ENCODE data around the gene ZCCHC8. TPM values are rescaled to one million over a fixed set of nuclear protein-coding genes. Genes with fewer than 3 reads are reported as not detected.

ZCCHC8 gene
- total and polyA plus RNA-seq, 2 of the 4 experiments (the other 2 are of a cell fraction): 9.5 to 12.7 TPM

DNA sequence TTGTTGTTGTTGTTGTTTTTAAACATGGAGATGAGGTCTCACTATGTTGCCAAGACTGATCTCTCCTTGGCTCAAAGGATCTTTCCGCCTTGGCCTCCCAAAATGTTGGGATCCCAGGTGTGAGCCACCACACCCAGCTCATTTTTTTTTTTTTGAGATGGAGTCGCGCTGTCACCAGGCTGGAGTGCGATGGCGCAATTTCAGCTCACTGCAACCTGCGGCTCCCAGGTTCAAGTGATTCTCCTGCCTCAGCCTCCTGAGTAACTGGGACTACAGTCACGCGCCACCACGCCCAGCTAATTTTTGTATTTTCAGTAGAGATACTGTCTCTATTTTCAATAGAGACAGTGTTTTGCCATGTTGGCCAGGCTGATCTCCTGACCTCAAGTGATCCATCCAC is 73.3 kb downstream of the ZCCHC8 start:
- H4K91ac ChIP-seq (ENCODE audit: insufficient read depth, low read depth, low read length): no peak overlapping the region
- ATAC-seq (ENCODE audit: low read depth) (no peak), DNase-seq (no peak)
- H3K27ac ChIP-seq (ENCODE audit: insufficient read depth, low read length): no peak overlapping the region
- H2BK15ac ChIP-seq (ENCODE audit: low read depth, low read length): no peak overlapping the region
- no peak overlapping the region for H2BK5ac ChIP-seq (ENCODE audit: low read depth, low read length, poor library complexity, severe bottlenecking)
- no peak overlapping the region for H3K4me3 ChIP-seq (ENCODE audit: insufficient read depth, low read depth, low read length)
- H4K8ac ChIP-seq (ENCODE audit: low read depth in 2 of 2, low read length in 2 of 2): no peak overlapping the region
- dilution Hi-C loops (cut with HindIII; ENCODE audit: low sequenced_read_pairs, unreplicated experiment) (no loop called here), in situ Hi-C loops (cut with MboI; ENCODE audit: low sequenced_read_pairs) (no loop called here), intact Hi-C loops (cut with micrococcal nuclease) (no loop called here)
- POLR2A ChIA-PET (ENCODE audit: unreplicated experiment): no interaction called here
- H3K56ac ChIP-seq (ENCODE audit: extremely low read depth, insufficient read depth, low read length): no peak overlapping the region
- H3K4ac ChIP-seq (ENCODE audit: low read depth, low read length): no peak overlapping the region
- 94% methylated on average over 5 of the region's 9 CpGs; no CpG with 5 or more reads in 1 of the 2 experiments for WGBS, 2 experiments (ENCODE audit: extremely low coverage in 2 of 2, insufficient read length in 1 of 2)
- H2AK5ac ChIP-seq (ENCODE audit: low read depth, low read length): no peak overlapping the region; the same call in 1 of the 2 replicates
- H2AK9ac ChIP-seq (replicated peaks; ENCODE audit: low read depth, low read length, poor library complexity): no peak overlapping the region
- no peak overlapping the region for H3K4me2 ChIP-seq (ENCODE audit: low read depth, low read length)
- H2BK20ac ChIP-seq (ENCODE audit: low read depth, low read length): no peak overlapping the region
- CTCF ChIA-PET: no interaction called here
- no peak overlapping the region for H3K18ac ChIP-seq (ENCODE audit: low read depth, low read length)
- no peak overlapping the region for H2BK120ac ChIP-seq (ENCODE audit: low read depth, low read length)
- no peak overlapping the region for H3K23ac ChIP-seq (ENCODE audit: low read depth, low read length)
- no peaks in the 10 kb centered on the region for H3K9me3 ChIP-seq (ENCODE audit: control insufficient read depth, insufficient read depth, low read length)
- no peak overlapping the region for H3K14ac ChIP-seq (replicated peaks; ENCODE audit: low read depth, low read length)
- no peak overlapping the region for H3K9ac ChIP-seq (ENCODE audit: low read depth, low read length)
- H2AFZ ChIP-seq (replicated peaks; ENCODE audit: low read length, poor library complexity): no peak overlapping the region
- no peaks in the 10 kb centered on the region for H3K9me1 ChIP-seq (ENCODE audit: insufficient read depth, low read length)
- BruUV-seq (replicated peaks): no TSS peak
- peaks cover 5% of the 10 kb centered on the region for H3K4me1 ChIP-seq (ENCODE audit: control insufficient read depth, insufficient read depth, low read length)
- H3K27me3 ChIP-seq (ENCODE audit: control insufficient read depth, insufficient read depth, low read length): no peaks in the 10 kb centered on the region
- TF ChIP-seq RCOR1 (IDR thresholded peaks at IDR 0.05; ENCODE audit: insufficient replicate concordance, low read length) (no peak), RAD21 (IDR thresholded peaks at IDR 0.05; ENCODE audit: low read length) (no peak), CEBPB (IDR thresholded peaks at IDR 0.05; ENCODE audit: low read depth, low read length) (no peak), BHLHE40 (IDR thresholded peaks at IDR 0.05; ENCODE audit: low read depth, low read length) (no peak), SMC3 (IDR thresholded peaks at IDR 0.05; ENCODE audit: low read depth, low read length) (no peak), FOS (IDR thresholded peaks at IDR 0.05; ENCODE audit: low read depth, low read length) (no peak), MAZ (IDR thresholded peaks at IDR 0.05; ENCODE audit: borderline replicate concordance, low read depth, low read length) (no peak), CTCF (conservative IDR thresholded peaks at IDR 0.05; ENCODE audit: low read depth, low read length) (no peak), RFX5 (IDR thresholded peaks at IDR 0.05; ENCODE audit: low read depth, low read length) (no peak), MXI1 (IDR thresholded peaks at IDR 0.05; ENCODE audit: borderline replicate concordance, low read depth, low read length) (no peak), CHD1 (IDR thresholded peaks at IDR 0.05; ENCODE audit: low read depth, low read length) (no peak), POLR2A (IDR thresholded peaks at IDR 0.05; ENCODE audit: low read depth, low read length) (no peak), NFE2L2 (IDR thresholded peaks at IDR 0.05; ENCODE audit: low read depth, low read length) (no peak), MAFK (IDR thresholded peaks at IDR 0.05; ENCODE audit: low read depth, low read length) (no peak)
- TF ChIP-seq, protein P1, sequence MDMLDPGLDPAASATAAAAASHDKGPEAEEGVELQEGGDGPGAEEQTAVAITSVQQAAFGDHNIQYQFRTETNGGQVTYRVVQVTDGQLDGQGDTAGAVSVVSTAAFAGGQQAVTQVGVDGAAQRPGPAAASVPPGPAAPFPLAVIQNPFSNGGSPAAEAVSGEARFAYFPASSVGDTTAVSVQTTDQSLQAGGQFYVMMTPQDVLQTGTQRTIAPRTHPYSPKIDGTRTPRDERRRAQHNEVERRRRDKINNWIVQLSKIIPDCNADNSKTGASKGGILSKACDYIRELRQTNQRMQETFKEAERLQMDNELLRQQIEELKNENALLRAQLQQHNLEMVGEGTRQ (IDR thresholded peaks at IDR 0.05; ENCODE audit: low read depth, low read length): no peak
- TF ChIP-seq, protein P2, sequence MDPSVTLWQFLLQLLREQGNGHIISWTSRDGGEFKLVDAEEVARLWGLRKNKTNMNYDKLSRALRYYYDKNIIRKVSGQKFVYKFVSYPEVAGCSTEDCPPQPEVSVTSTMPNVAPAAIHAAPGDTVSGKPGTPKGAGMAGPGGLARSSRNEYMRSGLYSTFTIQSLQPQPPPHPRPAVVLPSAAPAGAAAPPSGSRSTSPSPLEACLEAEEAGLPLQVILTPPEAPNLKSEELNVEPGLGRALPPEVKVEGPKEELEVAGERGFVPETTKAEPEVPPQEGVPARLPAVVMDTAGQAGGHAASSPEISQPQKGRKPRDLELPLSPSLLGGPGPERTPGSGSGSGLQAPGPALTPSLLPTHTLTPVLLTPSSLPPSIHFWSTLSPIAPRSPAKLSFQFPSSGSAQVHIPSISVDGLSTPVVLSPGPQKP (IDR thresholded peaks at IDR 0.05; ENCODE audit: borderline replicate concordance, low read depth, low read length): no peak
- no peaks in the 10 kb centered on the region for H3K36me3 ChIP-seq (ENCODE audit: control insufficient read depth, insufficient read depth, low read length)
- H3K79me1 ChIP-seq (ENCODE audit: low read depth in 1 of 2, low read length in 2 of 2): peaks cover 0 to 12% of the 10 kb centered on the region in 2 experiments; a peak in 1 of 4 replicates
- no peak overlapping the region for H4K5ac ChIP-seq (ENCODE audit: low read depth, low read length)
- no peaks in the 10 kb centered on the region for H4K20me1 ChIP-seq (ENCODE audit: insufficient read depth, low read length)

All from IMR-90 (cell line).